OCI-LY3 (cell line): Measurements from ENCODE around the gene RASA4.
"Not testable (repeated sequence)": the region's sequence is repeated elsewhere in the genome, so short reads cannot be mapped to it uniquely, and the experiment has no call there.

ENCODE experiments used
- EZH2phosphoT487 ChIP-seq: fragments of 200-600 bp; shearing (Covaris generic); IDR thresholded peaks from 2 replicates; pipeline ENCODE4 v1.6.1; 2018; ENCODE audit warnings: antibody characterized with exemption, mixed run types, low read depth
- TF ChIP-seq, protein P1 (sequence below): fragments of 200-600, 300-600 bp; sonication (generic); IDR thresholded peaks from 2 replicates; pipeline ENCODE4 v1.5.1; 2014; ENCODE audit warnings: antibody characterized with exemption, low read length, low read depth

DNA sequence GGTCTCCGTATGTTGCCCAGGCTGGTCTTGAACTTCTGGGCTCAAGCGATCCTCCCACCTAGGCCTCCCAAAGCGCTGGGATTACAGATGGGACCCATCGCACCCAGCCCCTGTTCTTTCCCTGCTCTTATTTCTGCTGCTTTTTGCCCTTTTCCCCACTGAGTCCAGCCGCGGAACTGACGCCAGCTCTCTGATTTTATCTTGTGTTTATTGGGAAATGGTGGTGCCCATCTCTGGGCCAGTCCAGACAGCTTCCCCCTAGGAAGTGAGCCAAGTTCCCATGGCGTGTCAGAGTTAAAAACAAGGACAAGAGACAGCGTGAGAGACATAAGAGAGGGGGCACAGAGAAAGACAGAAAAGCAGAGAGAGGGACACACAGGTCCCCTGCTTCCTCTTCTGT lies 14.1 kb upstream of the RASA4 start:
- TF ChIP-seq, protein P1, sequence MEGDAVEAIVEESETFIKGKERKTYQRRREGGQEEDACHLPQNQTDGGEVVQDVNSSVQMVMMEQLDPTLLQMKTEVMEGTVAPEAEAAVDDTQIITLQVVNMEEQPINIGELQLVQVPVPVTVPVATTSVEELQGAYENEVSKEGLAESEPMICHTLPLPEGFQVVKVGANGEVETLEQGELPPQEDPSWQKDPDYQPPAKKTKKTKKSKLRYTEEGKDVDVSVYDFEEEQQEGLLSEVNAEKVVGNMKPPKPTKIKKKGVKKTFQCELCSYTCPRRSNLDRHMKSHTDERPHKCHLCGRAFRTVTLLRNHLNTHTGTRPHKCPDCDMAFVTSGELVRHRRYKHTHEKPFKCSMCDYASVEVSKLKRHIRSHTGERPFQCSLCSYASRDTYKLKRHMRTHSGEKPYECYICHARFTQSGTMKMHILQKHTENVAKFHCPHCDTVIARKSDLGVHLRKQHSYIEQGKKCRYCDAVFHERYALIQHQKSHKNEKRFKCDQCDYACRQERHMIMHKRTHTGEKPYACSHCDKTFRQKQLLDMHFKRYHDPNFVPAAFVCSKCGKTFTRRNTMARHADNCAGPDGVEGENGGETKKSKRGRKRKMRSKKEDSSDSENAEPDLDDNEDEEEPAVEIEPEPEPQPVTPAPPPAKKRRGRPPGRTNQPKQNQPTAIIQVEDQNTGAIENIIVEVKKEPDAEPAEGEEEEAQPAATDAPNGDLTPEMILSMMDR = not testable (repeated sequence)
- TF ChIP-seq EZH2phosphoT487 = not testable (repeated sequence)
